ENCODE data around the gene FHOD3. TPM values are rescaled to one million over a fixed set of nuclear protein-coding genes. Genes with fewer than 3 reads are reported as not detected.
A peak's percentile ranks its signal among the peaks of the same experiment; 100 is the strongest.

FHOD3 gene
- total RNA-seq, 1 donor from 2014 or later, result 346 TPM

DNA sequence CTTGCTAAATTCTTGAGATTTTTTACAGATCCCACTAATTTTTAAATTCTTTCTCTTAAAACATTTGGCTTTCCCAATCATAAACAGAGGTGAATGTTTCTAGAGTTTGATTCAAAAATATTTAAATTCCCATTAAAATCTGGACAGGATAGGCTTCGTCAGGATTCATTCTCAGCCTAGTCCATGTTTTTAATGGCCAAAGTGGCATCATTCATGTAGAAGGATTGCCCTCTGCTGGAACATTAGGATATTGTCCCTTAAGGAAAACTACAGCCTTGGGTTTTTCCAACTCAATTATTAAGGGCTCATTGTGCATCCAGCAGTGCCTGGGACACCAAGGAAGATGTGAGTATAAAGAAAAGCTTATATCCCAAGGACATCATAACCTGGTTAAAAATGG, 459.6 kb downstream of the FHOD3 start:
- Histone ChIP-seq H3K9me3 (replicated peaks) (no peaks in the 10 kb centered on the region), H3K27ac (replicated peaks) (no peak overlapping the region), H3K36me3 (peaks cover 15% of the 10 kb centered on the region), H3K27me3 (ENCODE audit: low read depth) (no peaks in the 10 kb centered on the region), H3K4me3 (no peak overlapping the region), H3K4me1 (peaks cover 34% of the 10 kb centered on the region)
- intact Hi-C loops (cut with micrococcal nuclease), result loop anchor here (5.0 to 10.0 kb wide), 2 partner anchors 58 to 70 kb away; no protein-coding TSS in a partner anchor
- DNase-seq, result no peak
- TF ChIP-seq, protein P1, sequence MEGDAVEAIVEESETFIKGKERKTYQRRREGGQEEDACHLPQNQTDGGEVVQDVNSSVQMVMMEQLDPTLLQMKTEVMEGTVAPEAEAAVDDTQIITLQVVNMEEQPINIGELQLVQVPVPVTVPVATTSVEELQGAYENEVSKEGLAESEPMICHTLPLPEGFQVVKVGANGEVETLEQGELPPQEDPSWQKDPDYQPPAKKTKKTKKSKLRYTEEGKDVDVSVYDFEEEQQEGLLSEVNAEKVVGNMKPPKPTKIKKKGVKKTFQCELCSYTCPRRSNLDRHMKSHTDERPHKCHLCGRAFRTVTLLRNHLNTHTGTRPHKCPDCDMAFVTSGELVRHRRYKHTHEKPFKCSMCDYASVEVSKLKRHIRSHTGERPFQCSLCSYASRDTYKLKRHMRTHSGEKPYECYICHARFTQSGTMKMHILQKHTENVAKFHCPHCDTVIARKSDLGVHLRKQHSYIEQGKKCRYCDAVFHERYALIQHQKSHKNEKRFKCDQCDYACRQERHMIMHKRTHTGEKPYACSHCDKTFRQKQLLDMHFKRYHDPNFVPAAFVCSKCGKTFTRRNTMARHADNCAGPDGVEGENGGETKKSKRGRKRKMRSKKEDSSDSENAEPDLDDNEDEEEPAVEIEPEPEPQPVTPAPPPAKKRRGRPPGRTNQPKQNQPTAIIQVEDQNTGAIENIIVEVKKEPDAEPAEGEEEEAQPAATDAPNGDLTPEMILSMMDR (IDR thresholded peaks at IDR 0.05; ENCODE audit: borderline replicate concordance), result peak; percentile 69

DNA sequence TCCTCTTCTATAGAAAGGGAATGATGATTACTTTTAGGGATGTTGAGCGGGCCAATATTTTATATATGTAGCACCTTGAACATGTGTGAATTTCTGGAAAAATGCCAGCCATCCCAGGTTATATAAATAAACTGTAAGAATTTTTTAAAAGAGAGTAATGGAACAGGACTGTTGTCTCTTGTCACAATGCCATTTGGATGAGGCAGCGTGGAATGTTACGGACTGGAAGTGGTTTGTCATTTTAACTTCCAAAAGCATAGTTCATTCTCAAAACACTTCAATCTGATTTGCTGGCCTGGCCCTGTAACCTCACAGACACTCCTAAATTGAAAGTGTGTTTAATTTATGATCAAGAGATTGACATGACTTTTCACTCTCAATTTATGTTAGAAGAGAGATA, 460.5 kb downstream of the FHOD3 start:
- intact Hi-C loops (cut with micrococcal nuclease), result loop anchor here (5.0 to 10.0 kb wide), 2 partner anchors 57 to 71 kb away; no protein-coding TSS in a partner anchor
- no peaks in the 10 kb centered on the region for H3K27me3 ChIP-seq (ENCODE audit: low read depth)
- H3K9me3 ChIP-seq (replicated peaks), result no peaks in the 10 kb centered on the region
- H3K36me3 ChIP-seq, result peaks cover 20% of the 10 kb centered on the region
- no peak overlapping the region for H3K27ac ChIP-seq (replicated peaks)
- H3K4me3 ChIP-seq, result no peak overlapping the region
- no peak for DNase-seq
- peaks cover 25% of the 10 kb centered on the region for H3K4me1 ChIP-seq
- TF ChIP-seq, protein P1 (IDR thresholded peaks at IDR 0.05; ENCODE audit: borderline replicate concordance), result no peak

DNA sequence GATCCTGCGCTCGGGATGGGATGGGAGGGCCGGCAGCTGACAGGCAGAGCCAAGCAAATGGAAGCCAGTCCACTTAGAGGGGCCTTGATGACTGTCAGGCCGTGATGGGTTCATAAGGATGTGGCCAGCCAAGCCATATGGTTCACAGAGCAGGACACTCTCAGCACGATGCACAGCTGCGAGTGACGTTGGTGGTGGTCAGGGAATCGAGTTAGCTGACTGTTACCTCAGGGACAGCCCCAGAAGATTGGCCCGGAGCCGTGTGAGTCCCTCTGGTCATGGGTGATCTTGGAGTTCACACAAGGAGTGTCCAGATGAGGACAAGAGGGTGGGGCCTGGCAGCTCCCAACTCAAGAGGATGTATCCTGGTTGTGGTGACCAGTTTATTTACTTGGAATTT, 461.1 kb downstream of the FHOD3 start:
- DNase-seq, result no peak
- H3K27me3 ChIP-seq (ENCODE audit: low read depth), result no peaks in the 10 kb centered on the region
- H3K4me3 ChIP-seq, result no peak overlapping the region
- no peak overlapping the region for H3K27ac ChIP-seq (replicated peaks)
- peaks cover 20% of the 10 kb centered on the region for H3K36me3 ChIP-seq
- H3K4me1 ChIP-seq, result peaks cover 18% of the 10 kb centered on the region
- TF ChIP-seq, protein P1 (IDR thresholded peaks at IDR 0.05; ENCODE audit: borderline replicate concordance), result no peak
- intact Hi-C loops (cut with micrococcal nuclease), result loop anchor here (5.0 to 10.0 kb wide), 2 partner anchors 56 to 71 kb away; no protein-coding TSS in a partner anchor
- H3K9me3 ChIP-seq (replicated peaks), result no peaks in the 10 kb centered on the region

DNA sequence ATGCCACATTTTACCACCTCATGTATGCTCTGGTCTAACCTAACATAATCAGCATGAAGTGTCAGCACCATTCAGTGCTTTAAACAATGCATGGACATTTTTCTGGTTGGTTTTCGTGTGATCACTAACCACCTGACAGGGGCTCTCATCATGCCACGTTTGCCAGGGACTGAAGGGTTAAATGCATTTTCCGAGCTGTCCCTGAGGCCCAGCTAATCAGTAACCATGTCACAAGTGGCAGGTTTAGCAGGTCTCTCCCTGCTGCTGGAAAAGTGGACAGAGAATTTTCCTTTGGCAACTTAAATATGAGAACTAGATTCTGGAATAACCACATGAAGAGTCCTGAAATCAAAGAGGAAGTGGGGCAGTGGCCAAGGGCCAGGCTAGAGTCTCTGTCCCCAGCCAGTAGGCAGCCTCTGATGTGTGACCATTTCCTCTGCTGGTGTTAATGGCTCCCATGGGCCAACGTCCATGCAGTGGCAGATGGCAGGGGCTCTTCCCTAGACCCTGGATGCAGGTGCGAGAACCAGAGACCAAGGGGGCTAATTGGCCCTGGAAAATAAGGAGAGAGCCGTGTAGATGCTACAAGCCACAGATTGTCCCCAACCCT, 461.8 kb downstream of the FHOD3 start:
- intact Hi-C loops (cut with micrococcal nuclease), result loop anchor here (5.0 to 10.0 kb wide), 2 partner anchors 56 to 72 kb away; no protein-coding TSS in a partner anchor
- TF ChIP-seq, protein P1 (IDR thresholded peaks at IDR 0.05; ENCODE audit: borderline replicate concordance), result no peak
- Histone ChIP-seq H3K36me3 (peaks cover 22% of the 10 kb centered on the region), H3K9me3 (replicated peaks) (no peaks in the 10 kb centered on the region), H3K4me1 (peaks cover 18% of the 10 kb centered on the region), H3K4me3 (no peak overlapping the region), H3K27ac (replicated peaks) (no peak overlapping the region), H3K27me3 (ENCODE audit: low read depth) (no peaks in the 10 kb centered on the region)
- no peak for DNase-seq

DNA sequence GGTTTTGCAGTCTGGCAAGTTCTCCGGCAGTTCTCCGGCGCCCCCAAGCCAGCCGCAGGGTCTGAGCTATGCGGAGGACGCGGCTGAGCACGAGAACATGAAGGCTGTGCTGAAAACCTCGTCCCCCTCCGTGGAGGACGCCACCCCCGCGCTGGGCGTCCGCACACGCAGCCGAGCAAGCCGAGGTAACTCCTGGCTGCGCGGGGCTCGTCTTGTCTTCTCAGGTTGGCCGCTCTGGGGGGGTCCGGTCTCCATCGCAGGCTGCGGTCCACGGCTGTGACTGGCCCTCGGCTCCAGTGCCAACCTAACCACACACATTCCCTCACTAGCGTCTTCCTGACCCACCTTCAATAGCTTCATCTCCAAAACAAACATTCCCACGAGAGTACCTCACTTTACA, 463.1 kb downstream of the FHOD3 start:
- Histone ChIP-seq H3K36me3 (peaks cover 22% of the 10 kb centered on the region), H3K4me3 (no peak overlapping the region), H3K27me3 (ENCODE audit: low read depth) (no peaks in the 10 kb centered on the region), H3K27ac (replicated peaks) (no peak overlapping the region), H3K9me3 (replicated peaks) (no peaks in the 10 kb centered on the region), H3K4me1 (peaks cover 18% of the 10 kb centered on the region)
- TF ChIP-seq, protein P1 (IDR thresholded peaks at IDR 0.05; ENCODE audit: borderline replicate concordance), result no peak
- no peak for DNase-seq
- intact Hi-C loops (cut with micrococcal nuclease), result no loop called here

Measured in left ventricle myocardium inferior (tissue), 1 donor.